Stimulated activated memory B cell treated with anti-CD40 and anti-IgM and Interleukin-4, amounts not matched to agents 10 μg/mL and 1 μg/mL and 100 μg/mL, for 72 hours (primary cell): ENCODE measurements around the gene CEP72.

ENCODE experiments used
- ATAC-seq: fragments of 150-1000 bp; cut with Tn5 transposase; 2 replicates; pipeline ENCODE4 v1.10.0; 2021
- H3K27ac Mint-ChIP-seq: one replicate; pipeline ENCODE4 v1.8.0; 2022; ENCODE audit warnings: mild to moderate bottlenecking, mixed read lengths
- H3K27me3 Mint-ChIP-seq: one replicate; pipeline ENCODE4 v1.8.0; 2022; ENCODE audit warnings: mixed read lengths
- H3K36me3 Mint-ChIP-seq: one replicate; pipeline ENCODE4 v1.8.0; 2022; ENCODE audit warnings: mixed read lengths
- H3K4me1 Mint-ChIP-seq: one replicate; pipeline ENCODE4 v1.8.0; 2022; ENCODE audit warnings: mixed read lengths
- H3K4me3 Mint-ChIP-seq: one replicate; pipeline ENCODE4 v1.8.0; 2022; ENCODE audit warnings: mild to moderate bottlenecking, moderate library complexity, mixed read lengths
- H3K9me3 Mint-ChIP-seq: one replicate; pipeline ENCODE4 v1.8.0; 2022; ENCODE audit warnings: mixed read lengths

The CEP72 gene, protein sequence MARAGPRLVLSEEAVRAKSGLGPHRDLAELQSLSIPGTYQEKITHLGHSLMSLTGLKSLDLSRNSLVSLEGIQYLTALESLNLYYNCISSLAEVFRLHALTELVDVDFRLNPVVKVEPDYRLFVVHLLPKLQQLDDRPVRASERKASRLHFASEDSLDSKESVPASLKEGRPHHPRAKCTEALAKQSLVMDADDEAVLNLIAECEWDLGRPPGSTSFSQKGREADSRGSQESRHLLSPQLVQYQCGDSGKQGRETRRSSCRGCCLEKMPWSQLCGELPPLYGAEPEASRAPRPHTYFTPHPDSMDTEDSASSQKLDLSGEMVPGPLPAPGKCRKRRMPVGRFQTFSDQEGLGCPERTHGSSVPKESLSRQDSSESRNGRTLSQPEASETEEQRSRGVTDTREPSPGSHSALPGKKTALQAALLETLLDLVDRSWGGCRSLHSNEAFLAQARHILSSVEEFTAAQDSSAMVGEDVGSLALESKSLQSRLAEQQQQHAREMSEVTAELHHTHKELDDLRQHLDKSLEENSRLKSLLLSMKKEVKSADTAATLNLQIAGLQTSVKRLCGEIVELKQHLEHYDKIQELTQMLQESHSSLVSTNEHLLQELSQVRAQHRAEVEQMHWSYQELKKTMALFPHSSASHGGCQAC

GRCh38 chr5:611731-612486, at the start of gene CEP72:
TSS of gene CEP72 (plus strand) at chr5:612340. CDS start at chr5:612362, 22 bp downstream.
- H3K27ac Mint-ChIP-seq = peak within 1 kb of the TSS; percentile 78
- H3K27me3 Mint-ChIP-seq = peaks cover 18% of the 10 kb centered on the region
- H3K9me3 Mint-ChIP-seq = peaks cover 6% of the 10 kb centered on the region
- peaks cover 73% of the 10 kb centered on the region for H3K4me1 Mint-ChIP-seq
- H3K4me3 Mint-ChIP-seq = peak within 1 kb of the TSS; percentile 95
- ATAC-seq = peak; percentile 89
- peaks cover 30% of the 10 kb centered on the region for H3K36me3 Mint-ChIP-seq

GRCh38 chr5:565782-566440, 46.2 kb upstream of the CEP72 start:
- ATAC-seq = no peak
- Mint-ChIP-seq H3K27ac (no peak overlapping the region), H3K36me3 (no peaks in the 10 kb centered on the region), H3K4me3 (no peak overlapping the region), H3K4me1 (peaks cover 10% of the 10 kb centered on the region), H3K27me3 (peaks cover 59% of the 10 kb centered on the region), H3K9me3 (peaks cover 10% of the 10 kb centered on the region)

GRCh38 chr5:566636-567309, 45.4 kb upstream of the CEP72 start:
- H3K36me3 Mint-ChIP-seq = no peaks in the 10 kb centered on the region
- ATAC-seq = no peak
- H3K4me3 Mint-ChIP-seq = no peak overlapping the region
- no peak overlapping the region for H3K27ac Mint-ChIP-seq
- peaks cover 56% of the 10 kb centered on the region for H3K27me3 Mint-ChIP-seq
- H3K9me3 Mint-ChIP-seq = peaks cover 10% of the 10 kb centered on the region
- peaks cover 10% of the 10 kb centered on the region for H3K4me1 Mint-ChIP-seq

DNA sequence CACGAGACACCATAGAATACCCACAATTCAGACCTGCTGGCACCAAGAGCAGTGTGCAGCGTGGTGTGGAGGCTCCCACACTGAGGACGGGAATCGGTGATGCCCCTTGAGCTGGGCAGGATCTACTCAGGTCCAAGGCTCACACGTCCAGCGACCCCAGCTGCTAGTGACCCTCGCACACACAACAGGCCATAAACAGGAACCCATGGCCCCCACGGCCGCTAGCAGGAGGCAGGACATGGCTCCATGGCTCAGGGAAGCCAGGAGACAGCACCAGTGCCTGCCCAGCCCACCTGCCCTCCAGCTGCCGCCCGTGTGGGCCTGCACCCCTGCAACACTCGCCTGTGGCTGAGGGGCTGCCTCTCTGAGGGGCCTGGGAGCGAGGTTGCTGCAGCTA, 44.5 kb upstream of the CEP72 start:
- peaks cover 10% of the 10 kb centered on the region for H3K4me1 Mint-ChIP-seq
- H3K36me3 Mint-ChIP-seq = no peaks in the 10 kb centered on the region
- no peak overlapping the region for H3K27ac Mint-ChIP-seq
- H3K9me3 Mint-ChIP-seq = peaks cover 10% of the 10 kb centered on the region
- peak; percentile 37 for ATAC-seq
- peaks cover 65% of the 10 kb centered on the region for H3K27me3 Mint-ChIP-seq
- H3K4me3 Mint-ChIP-seq = no peak overlapping the region

- peak; percentile 37 for ATAC-seq
- no peak overlapping the region for H3K27ac Mint-ChIP-seq
- H3K4me3 Mint-ChIP-seq = no peak overlapping the region
- no peaks in the 10 kb centered on the region for H3K36me3 Mint-ChIP-seq
- peaks cover 10% of the 10 kb centered on the region for H3K9me3 Mint-ChIP-seq
- peaks cover 10% of the 10 kb centered on the region for H3K4me1 Mint-ChIP-seq
- peaks cover 71% of the 10 kb centered on the region for H3K27me3 Mint-ChIP-seq
Measured at GRCh38 chr5:568061-568781, 43.9 kb upstream of the CEP72 start.

DNA sequence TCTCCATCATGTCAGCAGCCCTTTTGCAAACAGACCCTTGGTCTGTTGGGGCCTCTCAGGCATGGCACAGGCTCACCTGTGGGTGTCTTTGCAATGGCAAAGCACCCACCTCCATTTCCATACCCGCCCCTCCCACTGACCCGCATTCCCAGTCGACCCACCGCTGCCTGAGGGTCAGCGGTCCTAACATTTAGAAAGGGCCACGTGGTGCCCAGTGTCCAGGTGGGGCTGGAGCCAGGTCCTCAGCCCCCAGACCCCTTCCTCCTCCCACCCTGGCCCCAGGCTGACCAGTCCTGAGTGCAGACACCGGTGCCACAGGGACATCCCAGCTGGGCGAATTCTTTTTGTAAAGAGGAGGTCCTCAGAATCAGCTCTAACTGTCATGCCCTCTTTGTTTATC, 43.3 kb upstream of the CEP72 start:
- H3K4me1 Mint-ChIP-seq = peaks cover 10% of the 10 kb centered on the region
- no peak overlapping the region for H3K27ac Mint-ChIP-seq
- no peak overlapping the region for H3K4me3 Mint-ChIP-seq
- ATAC-seq = no peak
- H3K36me3 Mint-ChIP-seq = no peaks in the 10 kb centered on the region
- H3K27me3 Mint-ChIP-seq = peaks cover 77% of the 10 kb centered on the region
- H3K9me3 Mint-ChIP-seq = peaks cover 10% of the 10 kb centered on the region

DNA sequence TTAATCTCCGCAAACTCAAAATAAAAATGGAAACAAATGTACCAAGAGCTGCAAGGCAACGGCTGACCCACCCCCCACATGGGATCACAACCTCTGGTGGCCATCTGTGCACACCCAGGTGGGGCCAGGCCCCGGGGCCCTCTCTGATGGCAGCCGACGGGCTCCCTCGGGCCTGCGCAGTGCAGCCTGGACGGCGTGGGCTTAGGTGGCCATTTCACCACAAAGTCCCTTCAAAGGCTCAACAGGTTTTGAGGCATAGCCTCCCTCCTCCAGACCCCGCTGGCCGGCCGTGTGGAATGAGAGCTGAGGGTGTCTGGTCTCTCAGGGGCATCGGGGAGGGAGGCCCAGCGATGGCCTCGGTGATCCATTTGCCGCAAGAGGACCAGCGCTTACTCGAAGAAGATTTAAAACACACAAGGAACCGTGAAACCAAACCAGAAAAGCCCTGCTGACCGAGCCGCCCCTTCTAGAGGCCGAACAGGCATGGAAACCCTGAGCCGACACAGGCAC, 42.7 kb upstream of the CEP72 start:
- no peak overlapping the region for H3K4me3 Mint-ChIP-seq
- no peaks in the 10 kb centered on the region for H3K36me3 Mint-ChIP-seq
- H3K9me3 Mint-ChIP-seq = peaks cover 10% of the 10 kb centered on the region
- peaks cover 10% of the 10 kb centered on the region for H3K4me1 Mint-ChIP-seq
- H3K27ac Mint-ChIP-seq = no peak overlapping the region
- ATAC-seq = no peak
- H3K27me3 Mint-ChIP-seq = peaks cover 83% of the 10 kb centered on the region

DNA sequence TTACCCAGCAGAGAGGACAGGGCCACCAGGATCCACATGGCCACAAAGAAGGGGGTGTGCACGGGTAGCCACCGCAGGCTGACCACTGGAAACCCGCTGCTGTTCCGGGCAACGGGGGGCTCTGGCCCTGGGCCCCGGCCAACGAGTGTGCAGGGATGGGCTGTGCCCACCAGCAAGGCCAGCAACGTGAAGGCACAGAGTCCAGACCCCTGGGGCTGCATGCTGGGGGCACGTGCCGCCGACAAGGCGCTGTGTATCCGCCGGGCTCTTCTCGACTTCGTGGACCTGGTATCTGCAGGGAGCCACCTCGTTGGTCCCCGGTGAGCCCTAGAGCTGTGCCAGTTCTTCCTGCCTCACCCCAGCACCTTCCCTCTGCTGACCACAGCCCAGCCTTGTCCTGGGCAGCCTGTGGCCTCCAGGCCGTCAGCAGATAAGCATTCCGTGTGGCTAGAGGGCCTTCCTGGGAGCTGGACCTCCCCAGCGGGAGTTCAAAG, 42.2 kb upstream of the CEP72 start:
- no peaks in the 10 kb centered on the region for H3K36me3 Mint-ChIP-seq
- peaks cover 11% of the 10 kb centered on the region for H3K9me3 Mint-ChIP-seq
- H3K27me3 Mint-ChIP-seq = peaks cover 88% of the 10 kb centered on the region

GRCh38 chr5:570446-570845, 41.7 kb upstream of the CEP72 start:
- peaks cover 93% of the 10 kb centered on the region for H3K27me3 Mint-ChIP-seq

More for the DNA sequence above, 42.2 kb upstream of the CEP72 start:
- H3K27ac Mint-ChIP-seq = no peak overlapping the region
- H3K4me1 Mint-ChIP-seq = peaks cover 10% of the 10 kb centered on the region
- no peak for ATAC-seq
- no peak overlapping the region for H3K4me3 Mint-ChIP-seq

GRCh38 chr5:570886-571285, 41.3 kb upstream of the CEP72 start:
- Mint-ChIP-seq H3K27me3 (peaks cover 96% of the 10 kb centered on the region), H3K4me3 (no peak overlapping the region), H3K27ac (no peak overlapping the region), H3K9me3 (peaks cover 21% of the 10 kb centered on the region), H3K4me1 (peaks cover 10% of the 10 kb centered on the region), H3K36me3 (no peaks in the 10 kb centered on the region)
- no peak for ATAC-seq

More at GRCh38 chr5:570446-570845, 41.7 kb upstream of the CEP72 start:
- ATAC-seq = no peak
- Mint-ChIP-seq H3K4me1 (peaks cover 10% of the 10 kb centered on the region), H3K9me3 (peaks cover 17% of the 10 kb centered on the region), H3K27ac (no peak overlapping the region), H3K4me3 (no peak overlapping the region), H3K36me3 (no peaks in the 10 kb centered on the region)

- H3K4me3 Mint-ChIP-seq = no peak overlapping the region
- H3K27ac Mint-ChIP-seq = no peak overlapping the region
- H3K36me3 Mint-ChIP-seq = no peaks in the 10 kb centered on the region
- peaks cover 24% of the 10 kb centered on the region for H3K9me3 Mint-ChIP-seq
- ATAC-seq = no peak
- peaks cover 87% of the 10 kb centered on the region for H3K27me3 Mint-ChIP-seq
- peaks cover 10% of the 10 kb centered on the region for H3K4me1 Mint-ChIP-seq
Measured at GRCh38 chr5:571791-572190, 40.3 kb upstream of the CEP72 start.

DNA sequence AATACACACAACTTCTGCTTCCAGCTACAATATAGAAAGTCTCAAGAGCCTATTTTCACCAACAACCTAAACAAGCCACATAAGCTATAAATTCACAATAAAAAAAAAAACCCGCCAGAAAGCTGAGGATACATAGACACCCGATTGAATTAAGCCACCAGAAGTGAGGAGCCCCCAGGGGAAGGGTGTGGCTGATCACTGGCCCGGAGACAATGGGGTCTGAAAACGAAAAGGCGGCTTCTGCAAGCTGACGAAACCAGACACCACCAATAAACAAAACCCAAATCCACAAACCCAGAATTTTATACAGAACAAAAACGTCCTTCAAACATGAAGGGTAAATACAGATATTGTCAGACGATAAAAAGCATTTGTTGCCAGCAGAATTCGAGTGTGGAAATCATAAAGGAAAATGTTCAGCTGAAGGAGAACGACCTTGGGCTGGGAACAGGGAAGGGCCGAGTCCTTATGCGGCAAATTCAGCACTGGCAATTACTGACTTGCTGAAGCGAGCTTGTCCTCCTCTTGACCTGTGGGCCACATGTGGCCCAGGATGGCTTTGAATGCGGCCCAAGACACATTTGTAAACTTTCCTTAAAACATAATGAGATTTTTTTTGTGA, 39.6 kb upstream of the CEP72 start:
- peaks cover 20% of the 10 kb centered on the region for H3K9me3 Mint-ChIP-seq
- H3K4me3 Mint-ChIP-seq = no peak overlapping the region
- no peaks in the 10 kb centered on the region for H3K36me3 Mint-ChIP-seq
- H3K27ac Mint-ChIP-seq = no peak overlapping the region
- ATAC-seq = no peak
- H3K4me1 Mint-ChIP-seq = peaks cover 10% of the 10 kb centered on the region
- H3K27me3 Mint-ChIP-seq = peaks cover 81% of the 10 kb centered on the region

- Mint-ChIP-seq H3K9me3 (peaks cover 22% of the 10 kb centered on the region), H3K27ac (no peak overlapping the region), H3K27me3 (peaks cover 81% of the 10 kb centered on the region), H3K4me3 (no peak overlapping the region), H3K4me1 (peaks cover 7% of the 10 kb centered on the region), H3K36me3 (no peaks in the 10 kb centered on the region)
- ATAC-seq = no peak
Measured at GRCh38 chr5:573206-573605, 38.9 kb upstream of the CEP72 start.
